Hepatic stellate cell (primary cell): ENCODE data around the gene EEF2KMT.
"Not testable (repeated sequence)": the region's sequence is repeated elsewhere in the genome, so short reads cannot be mapped to it uniquely, and the experiment has no call there.

Experiments used
- DNase-seq: peaks from one replicate; pipeline ENCODE4 v3.0.0; 2011; ENCODE audit warnings: low spot score

Gene EEF2KMT

GRCh38 chr16:5097470-5098220, at the start of gene EEF2KMT:
TSS of gene EEF2KMT (minus strand) at chr16:5097795. CDS start at chr16:5097739, 56 bp downstream.
- DNase-seq = peak; percentile 82

- DNase-seq = not testable (repeated sequence)
Measured at GRCh38 chr16:5144621-5144956, 47.0 kb upstream of the EEF2KMT start.

GRCh38 chr16:5143761-5144620, 46.4 kb upstream of the EEF2KMT start:
- DNase-seq = no peak

- DNase-seq = not testable (repeated sequence)
Measured at GRCh38 chr16:5140151-5140550, 42.6 kb upstream of the EEF2KMT start.

- DNase-seq = not testable (repeated sequence)
Measured at GRCh38 chr16:5134739-5135452, 37.3 kb upstream of the EEF2KMT start.

GRCh38 chr16:5132915-5133600, 35.5 kb upstream of the EEF2KMT start:
- not testable (repeated sequence) for DNase-seq

GRCh38 chr16:5131467-5132004, 33.9 kb upstream of the EEF2KMT start:
- DNase-seq = not testable (repeated sequence)

- DNase-seq = not testable (repeated sequence)
Measured at GRCh38 chr16:5117300-5118087, 19.9 kb upstream of the EEF2KMT start.

- not testable (repeated sequence) for DNase-seq
Measured at GRCh38 chr16:5116780-5117295, 19.2 kb upstream of the EEF2KMT start.

GRCh38 chr16:5110933-5111332, 13.3 kb upstream of the EEF2KMT start:
- DNase-seq = not testable (repeated sequence)

- DNase-seq = no peak
Measured at GRCh38 chr16:5108505-5109158, 11.0 kb upstream of the EEF2KMT start.

GRCh38 chr16:5105039-5105438, 7.4 kb upstream of the EEF2KMT start:
- DNase-seq = not testable (repeated sequence)

GRCh38 chr16:5103296-5104032, 5.9 kb upstream of the EEF2KMT start:
- not testable (repeated sequence) for DNase-seq

- not testable (repeated sequence) for DNase-seq
Measured at GRCh38 chr16:5099174-5099573, 1.6 kb upstream of the EEF2KMT start.

GRCh38 chr16:5098221-5099159, 895 bp upstream of the EEF2KMT start:
- peak; percentile 44 for DNase-seq

GRCh38 chr16:5097061-5097469, 530 bp downstream of the EEF2KMT start:
- not testable (repeated sequence) for DNase-seq

- not testable (repeated sequence) for DNase-seq
Measured at GRCh38 chr16:5096437-5097060, 1.0 kb downstream of the EEF2KMT start.
